B cell (primary cell): Measurements from ENCODE around the gene CNTD1. TPM values are rescaled to one million over a fixed set of nuclear protein-coding genes. Genes with fewer than 3 reads are reported as not detected.
"Not testable (repeated sequence)": the region's sequence is repeated elsewhere in the genome, so short reads cannot be mapped to it uniquely, and the experiment has no call there.

Experiments
- ATAC-seq: fragments of 200-7000 bp; cut with Tn5 transposase; one replicate; pipeline ENCODE4 v1.10.0; 2021; ENCODE audit warnings: low read depth, mild to moderate bottlenecking, moderate number of reproducible peaks, moderate library complexity
- CTCF ChIA-PET: fragments of 350-600 bp; sonication (Branson Sonifier 250); formaldehyde crosslinking; loops from one replicate; lab custom pipeline; 2021; ENCODE audit warnings: antibody characterized with exemption, inconsistent platforms; lab: Charles Lee
- POLR2A ChIA-PET: fragments of 350-600 bp; sonication (Branson Sonifier 250); formaldehyde crosslinking; loops from one replicate; lab custom pipeline; 2021; ENCODE audit warnings: antibody characterized with exemption; lab: Charles Lee
- DNase-seq: peaks from one replicate; pipeline ENCODE4 v3.0.0; 2013
- H2AFZ ChIP-seq: 2 replicates; pipeline ENCODE4 v1.6.1; 2012; ENCODE audit warnings: mild to moderate bottlenecking, low read depth, low read length; ENCODE audit not compliant: insufficient read depth, poor library complexity, severe bottlenecking
- H3K27ac ChIP-seq, 2 donors: 1 replicate in 1 of 2; 2 replicates in 1 of 2; pipeline ENCODE4 v1.5.1; 2012 to 2013; ENCODE audit warnings: low read length in 2 of 2, mild to moderate bottlenecking in 2 of 2, moderate library complexity in 1 of 2
- H3K27me3 ChIP-seq, 4 experiments: fragments of 200-600 bp in 1 of 4; sonication (generic) in 1 of 4; replicated peaks in 1 of 4; 1 replicate in 2 of 4; 2 replicates in 2 of 4; pipeline versions ENCODE4 v1.6.1 to v1.7.0; 2013 to 2016; ENCODE audit warnings: low read length in 3 of 4, mild to moderate bottlenecking in 2 of 4, mixed read lengths in 1 of 4, moderate library complexity in 1 of 4; ENCODE audit not compliant: insufficient read depth in 4 of 4, control insufficient read depth in 3 of 4; ENCODE audit errors: control extremely low read depth in 1 of 4
- H3K36me3 ChIP-seq, 2 experiments: replicated peaks in 1 of 2; 1 replicate in 1 of 2; 2 replicates in 1 of 2; pipeline versions ENCODE4 v1.6.1 to v1.7.1; 2013; ENCODE audit warnings: low read length in 1 of 2; ENCODE audit not compliant: insufficient read depth in 2 of 2, control insufficient read depth in 1 of 2; ENCODE audit errors: control extremely low read depth in 1 of 2, extremely low read depth in 1 of 2
- H3K4me1 ChIP-seq, 2 donors: fragments of 200-600 bp in 1 of 2; sonication (generic) in 1 of 2; 1 replicate in 1 of 2; 2 replicates in 1 of 2; pipeline versions ENCODE4 v1.5.1 to v1.6.1; 2013 to 2017; ENCODE audit warnings: low read length in 2 of 2; ENCODE audit not compliant: control insufficient read depth in 2 of 2, insufficient read depth in 2 of 2
- H3K4me2 ChIP-seq: replicated peaks from 2 replicates; pipeline ENCODE3; 2012; ENCODE audit warnings: mild to moderate bottlenecking, low read depth, low read length; ENCODE audit not compliant: poor library complexity, severe bottlenecking
- H3K4me3 ChIP-seq, 5 experiments: fragments of 200-600 bp in 1 of 5; sonication (generic) in 1 of 5; 1 replicate in 3 of 5; 2 replicates in 2 of 5; pipeline versions ENCODE4 v1.5.1 to v1.7.0; 2011 to 2016; ENCODE audit warnings: low read length in 4 of 5, mild to moderate bottlenecking in 4 of 5, low read depth in 2 of 5, control low read depth in 1 of 5, moderate library complexity in 1 of 5; ENCODE audit not compliant: insufficient read depth in 1 of 5; ENCODE audit errors: control extremely low read depth in 1 of 5, extremely low read depth in 1 of 5
- H3K79me2 ChIP-seq: fragments of 200-600 bp; sonication (generic); one replicate; pipeline ENCODE4 v1.6.0; 2016; ENCODE audit warnings: low read length; ENCODE audit not compliant: control insufficient read depth, insufficient read depth
- H3K9ac ChIP-seq: fragments of 200-600 bp; sonication (generic); 2 replicates; pipeline ENCODE4 v1.6.1; 2017; ENCODE audit warnings: mild to moderate bottlenecking, low read length, moderate library complexity
- H3K9me3 ChIP-seq, 3 donors: one replicate each; pipeline versions ENCODE4 v1.6.1 to v1.7.1; 2013; ENCODE audit warnings: low read length in 2 of 3; ENCODE audit not compliant: control insufficient read depth in 2 of 3, insufficient read depth in 1 of 3; ENCODE audit errors: control extremely low read depth in 1 of 3
- H4K20me1 ChIP-seq: 2 replicates; pipeline ENCODE4 v1.6.0; 2012; ENCODE audit warnings: mild to moderate bottlenecking, low read length; ENCODE audit not compliant: insufficient read depth, control insufficient read depth, poor library complexity, severe bottlenecking
- H3K27ac Mint-ChIP-seq: one replicate; pipeline ENCODE4 v1.8.0; 2021; ENCODE audit warnings: mixed read lengths
- H3K27me3 Mint-ChIP-seq: one replicate; pipeline ENCODE4 v1.8.0; 2021; ENCODE audit warnings: mixed read lengths
- H3K4me1 Mint-ChIP-seq: one replicate; pipeline ENCODE4 v1.8.0; 2021; ENCODE audit warnings: mixed read lengths
- H3K4me3 Mint-ChIP-seq: one replicate; pipeline ENCODE4 v1.8.0; 2021; ENCODE audit warnings: mixed read lengths
- H3K9me3 Mint-ChIP-seq: one replicate; pipeline ENCODE4 v1.8.0; 2022; ENCODE audit warnings: mixed read lengths; ENCODE audit not compliant: insufficient read depth
- CTCF ChIP-seq: fragments of 200-600 bp; IDR thresholded peaks from one replicate; pipeline ENCODE4 v1.8.0; 2022; ENCODE audit warnings: antibody characterized with exemption, mild to moderate bottlenecking
- EZH2 ChIP-seq: IDR thresholded peaks from 2 replicates; pipeline ENCODE4 v1.6.1; 2012; ENCODE audit warnings: borderline replicate concordance, low read depth, mild to moderate bottlenecking, moderate library complexity, low read length; ENCODE audit not compliant: insufficient read depth, poor library complexity, severe bottlenecking
- WGBS: methylation state at CpG from one replicate; pipeline ENCODE4 v1.1.5; 2013; ENCODE audit warnings: missing lambda C conversion rate; ENCODE audit not compliant: insufficient coverage; 5-methylcytosine and 5-hydroxymethylcytosine counted together
- intact Hi-C: fragments of 100-400 bp; cut with micrococcal nuclease; formaldehyde crosslinking; loops from one replicate; pipeline ENCODE4 v1.10.0; 2022
- polyA plus RNA-seq: library from polyadenylated mRNA; depleted of rRNA; stranded (reverse); fragments of >200 nt; gene quantifications from 2 replicates; pipeline ENCODE4 v1.2.3, GENCODE V29; 2012
- total RNA-seq, 2 donors: library from RNA; stranded (reverse); fragments of 120-200 nt in 1 of 2; gene quantifications; 1 replicate in 1 of 2; 2 replicates in 1 of 2; pipeline versions ENCODE4 v1.2.3 to v1.2.4, GENCODE V29; 2013 to 2022

Gene CNTD1
- total and polyA plus RNA-seq, 2 donors (not counting 1 experiment from before 2014, with no cell fraction given): not detected

DNA sequence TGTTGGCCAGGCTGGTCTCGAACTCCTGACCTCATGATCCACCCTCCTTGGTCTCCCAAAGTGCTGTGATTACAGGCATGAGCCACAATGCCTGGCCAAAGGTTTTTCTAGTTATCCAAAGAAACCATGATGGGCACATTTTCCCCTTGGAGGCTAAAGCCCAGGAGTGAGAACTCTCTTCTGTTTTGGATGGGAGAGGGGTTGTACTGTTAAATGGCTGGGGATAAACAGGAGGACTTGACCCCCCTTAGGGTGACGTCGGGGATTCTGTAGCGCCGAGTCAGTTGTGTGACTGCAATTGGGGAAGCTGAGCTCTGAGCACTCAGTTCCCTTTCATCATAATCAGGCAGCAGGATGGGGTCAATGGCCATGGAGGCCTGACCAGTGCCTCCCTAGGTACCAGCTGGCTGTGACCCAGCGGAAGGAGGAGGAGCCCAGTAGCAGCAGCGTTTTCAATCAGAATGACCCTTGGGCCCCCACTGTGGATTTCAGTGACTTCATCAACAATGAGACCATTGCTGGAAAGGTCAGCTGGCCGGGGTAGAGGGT lies 56.5 kb downstream of the CNTD1 start:
- H3K27ac Mint-ChIP-seq: no peak overlapping the region
- no peak overlapping the region for H3K4me2 ChIP-seq

DNA sequence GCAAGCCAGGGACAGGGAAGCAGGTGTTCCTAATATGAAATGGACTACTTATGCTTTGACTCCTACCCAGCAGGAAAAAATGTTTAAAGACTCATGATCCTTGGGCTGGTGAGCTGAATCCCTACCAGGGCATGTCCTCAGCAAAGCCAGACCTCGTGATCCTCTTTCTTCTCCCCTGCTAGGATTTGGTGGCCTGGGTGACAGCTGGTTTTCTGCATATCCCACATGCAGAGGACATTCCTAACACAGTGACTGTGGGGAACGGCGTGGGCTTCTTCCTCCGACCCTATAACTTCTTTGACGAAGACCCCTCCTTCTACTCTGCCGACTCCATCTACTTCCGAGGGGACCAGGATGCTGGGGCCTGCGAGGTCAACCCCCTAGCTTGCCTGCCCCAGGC lies 57.4 kb downstream of the CNTD1 start:
- not testable (repeated sequence) for H3K4me2 ChIP-seq

More for the DNA sequence above, 56.5 kb downstream of the CNTD1 start:
- DNase-seq (no peak), ATAC-seq (no peak)
- WGBS: 72% methylated on average over 8 of the region's 8 CpGs
- Histone ChIP-seq H3K4me1 (no peaks in the 10 kb centered on the region), H3K79me2 (no peaks in the 10 kb centered on the region), H3K9ac (no peak overlapping the region), H2AFZ (no peak overlapping the region), H3K9me3 (no peaks in the 10 kb centered on the region), H3K27me3 (peaks cover 0 to 6% (median 0%) of the 10 kb centered on the region in 4 experiments), H3K36me3 (no peaks in the 10 kb centered on the region), H3K27ac (no peak overlapping the region), H4K20me1 (no peaks in the 10 kb centered on the region), H3K4me3 (no peak overlapping the region)
- intact Hi-C loops: no loop called here
- no peaks in the 10 kb centered on the region for H3K27me3 Mint-ChIP-seq
- no peaks in the 10 kb centered on the region for H3K9me3 Mint-ChIP-seq
- TF ChIP-seq EZH2 (no peak), CTCF (no peak)
- POLR2A ChIA-PET: interaction anchor here (0.6 kb wide), 1 partner anchor 99 kb away, joined by 7 read pairs; no protein-coding TSS in a partner anchor
- CTCF ChIA-PET: no interaction called here
- no peaks in the 10 kb centered on the region for H3K4me1 Mint-ChIP-seq
- no peak overlapping the region for H3K4me3 Mint-ChIP-seq

DNA sequence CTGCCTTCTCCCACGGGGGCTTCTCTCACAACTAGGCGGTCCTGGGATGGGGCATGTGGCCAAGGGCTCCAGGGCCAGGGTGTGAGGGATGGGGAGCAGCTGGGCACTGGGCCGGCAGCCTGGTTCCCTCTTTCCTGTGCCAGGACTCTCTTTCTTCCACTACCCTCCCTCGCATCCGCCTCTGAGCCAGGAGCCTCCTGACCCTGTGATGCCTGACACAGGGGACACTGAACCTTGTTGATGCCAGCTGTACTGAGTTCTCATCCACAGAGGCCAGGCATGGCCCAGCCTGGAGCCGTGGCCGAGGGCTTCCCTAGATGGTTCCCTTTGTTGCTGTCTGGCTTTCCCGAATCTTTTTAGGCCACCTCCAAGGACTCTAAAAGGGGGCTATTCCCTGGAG lies 57.9 kb downstream of the CNTD1 start:
- H3K4me3 Mint-ChIP-seq, H3K9me3 Mint-ChIP-seq, H3K4me1 Mint-ChIP-seq: not testable (repeated sequence)

More for the DNA sequence above, 57.4 kb downstream of the CNTD1 start:
- H3K27me3 Mint-ChIP-seq, POLR2A ChIA-PET, H3K79me2 ChIP-seq, H3K4me1 Mint-ChIP-seq, H3K27ac Mint-ChIP-seq, CTCF ChIA-PET, H3K27me3 ChIP-seq, H4K20me1 ChIP-seq, H3K9me3 Mint-ChIP-seq, DNase-seq, H3K27ac ChIP-seq, ATAC-seq, H3K36me3 ChIP-seq, H3K4me3 Mint-ChIP-seq, H3K4me3 ChIP-seq, H3K9ac ChIP-seq, H3K4me1 ChIP-seq, intact Hi-C loops, H3K9me3 ChIP-seq, H2AFZ ChIP-seq: not testable (repeated sequence)
- 100% methylated on average over 4 of the region's 8 CpGs for WGBS

More for the DNA sequence above, 57.9 kb downstream of the CNTD1 start:
- H3K9ac ChIP-seq, CTCF ChIA-PET, H3K36me3 ChIP-seq, H2AFZ ChIP-seq, ATAC-seq, DNase-seq, H3K27me3 ChIP-seq, H3K27me3 Mint-ChIP-seq, H3K9me3 ChIP-seq, H3K4me1 ChIP-seq, H3K4me2 ChIP-seq, H4K20me1 ChIP-seq, POLR2A ChIA-PET, H3K27ac Mint-ChIP-seq, H3K79me2 ChIP-seq, H3K4me3 ChIP-seq, H3K27ac ChIP-seq, intact Hi-C loops: not testable (repeated sequence)
- WGBS: 93% methylated on average over 5 of the region's 8 CpGs
